Measurements from ENCODE around the gene TRIM28. TPM values are rescaled to one million over a fixed set of nuclear protein-coding genes. Genes with fewer than 3 reads are reported as not detected.

Gene TRIM28
- total RNA-seq, 1 donor from 2014 or later: 274 TPM

DNA sequence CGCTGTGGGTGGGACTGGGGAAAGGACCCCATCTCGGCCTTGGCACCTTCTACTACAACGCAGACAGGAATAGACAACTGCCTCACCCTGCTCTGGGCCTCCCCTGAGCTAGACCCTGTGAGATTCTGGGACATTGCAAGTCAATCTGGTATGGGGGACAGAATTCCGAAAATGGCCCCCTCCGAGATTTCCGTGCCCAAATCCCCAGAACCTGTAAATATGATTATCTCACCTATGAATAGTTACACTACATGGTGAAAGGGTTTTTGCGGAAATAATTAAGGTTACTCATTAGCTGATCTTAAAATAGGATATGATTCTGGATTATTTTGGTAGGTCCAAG is 23.6 kb upstream of the TRIM28 start:
- H3K4me3 ChIP-seq: peak overlapping the region; percentile 76 to 93
- TF ChIP-seq POLR2AphosphoS5 (IDR thresholded peaks at IDR 0.05; ENCODE audit: insufficient read depth in 1 of 2, low read depth in 1 of 2) (no peak), POLR2A (IDR thresholded peaks at IDR 0.05) (no peak)
- H3K27ac ChIP-seq: peak overlapping the region; percentile 97
- peaks cover 41% of the 10 kb centered on the region for H3K4me1 ChIP-seq
- peaks cover 0 to 18% of the 10 kb centered on the region in 2 donors for H3K36me3 ChIP-seq
- no peaks in the 10 kb centered on the region for H3K9me3 ChIP-seq
- H3K27me3 ChIP-seq: no peaks in the 10 kb centered on the region
- no peak for DNase-seq (ENCODE audit: extremely low spot score in 2 of 2)
- intact Hi-C loops (cut with DNase I): no loop called here

GRCh38 chr19:58521651-58522050 is 22.2 kb upstream of the TRIM28 start:
- Histone ChIP-seq H3K36me3 (peaks cover 0 to 7% of the 10 kb centered on the region in 2 donors), H3K27ac (no peak overlapping the region), H3K9me3 (no peaks in the 10 kb centered on the region), H3K27me3 (no peaks in the 10 kb centered on the region), H3K4me1 (peaks cover 28% of the 10 kb centered on the region), H3K4me3 (no peak overlapping the region)
- intact Hi-C loops (cut with DNase I): no loop called here
- TF ChIP-seq POLR2AphosphoS5 (IDR thresholded peaks at IDR 0.05; ENCODE audit: insufficient read depth in 1 of 2, low read depth in 1 of 2) (no peak), POLR2A (IDR thresholded peaks at IDR 0.05) (no peak)
- TF ChIP-seq, protein P1, sequence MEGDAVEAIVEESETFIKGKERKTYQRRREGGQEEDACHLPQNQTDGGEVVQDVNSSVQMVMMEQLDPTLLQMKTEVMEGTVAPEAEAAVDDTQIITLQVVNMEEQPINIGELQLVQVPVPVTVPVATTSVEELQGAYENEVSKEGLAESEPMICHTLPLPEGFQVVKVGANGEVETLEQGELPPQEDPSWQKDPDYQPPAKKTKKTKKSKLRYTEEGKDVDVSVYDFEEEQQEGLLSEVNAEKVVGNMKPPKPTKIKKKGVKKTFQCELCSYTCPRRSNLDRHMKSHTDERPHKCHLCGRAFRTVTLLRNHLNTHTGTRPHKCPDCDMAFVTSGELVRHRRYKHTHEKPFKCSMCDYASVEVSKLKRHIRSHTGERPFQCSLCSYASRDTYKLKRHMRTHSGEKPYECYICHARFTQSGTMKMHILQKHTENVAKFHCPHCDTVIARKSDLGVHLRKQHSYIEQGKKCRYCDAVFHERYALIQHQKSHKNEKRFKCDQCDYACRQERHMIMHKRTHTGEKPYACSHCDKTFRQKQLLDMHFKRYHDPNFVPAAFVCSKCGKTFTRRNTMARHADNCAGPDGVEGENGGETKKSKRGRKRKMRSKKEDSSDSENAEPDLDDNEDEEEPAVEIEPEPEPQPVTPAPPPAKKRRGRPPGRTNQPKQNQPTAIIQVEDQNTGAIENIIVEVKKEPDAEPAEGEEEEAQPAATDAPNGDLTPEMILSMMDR (IDR thresholded peaks at IDR 0.05): no peak
- DNase-seq (ENCODE audit: extremely low spot score in 2 of 2): no peak

DNA sequence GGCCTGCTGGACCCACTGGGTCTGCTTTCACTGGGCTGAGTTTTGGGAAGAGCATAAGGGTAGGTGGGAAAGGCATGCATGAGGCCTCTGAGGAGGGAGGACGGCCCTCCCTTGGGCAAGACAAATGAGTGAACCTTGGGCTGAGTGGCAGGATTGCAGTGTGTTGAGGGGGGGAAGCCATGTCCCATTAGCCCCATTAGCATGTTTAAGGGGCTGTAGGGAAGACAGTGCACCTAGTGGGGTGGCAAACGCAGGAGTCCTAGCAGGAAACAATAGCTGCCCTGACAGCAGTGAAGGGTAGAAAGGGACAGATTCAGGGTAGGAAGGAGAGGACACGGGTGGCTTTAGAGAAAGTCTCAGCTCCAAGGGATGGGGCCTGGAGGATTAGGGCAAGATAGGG is 21.2 kb upstream of the TRIM28 start:
- DNase-seq (ENCODE audit: extremely low spot score in 2 of 2): no peak
- no peak overlapping the region for H3K27ac ChIP-seq
- no peaks in the 10 kb centered on the region for H3K9me3 ChIP-seq
- no peaks in the 10 kb centered on the region for H3K36me3 ChIP-seq
- peaks cover 21% of the 10 kb centered on the region for H3K4me1 ChIP-seq
- H3K4me3 ChIP-seq: no peak overlapping the region
- TF ChIP-seq POLR2A (IDR thresholded peaks at IDR 0.05) (no peak), POLR2AphosphoS5 (IDR thresholded peaks at IDR 0.05; ENCODE audit: insufficient read depth in 1 of 2, low read depth in 1 of 2) (no peak)
- TF ChIP-seq, protein P1 (IDR thresholded peaks at IDR 0.05): no peak
- no peaks in the 10 kb centered on the region for H3K27me3 ChIP-seq
- intact Hi-C loops (cut with DNase I): no loop called here

DNA sequence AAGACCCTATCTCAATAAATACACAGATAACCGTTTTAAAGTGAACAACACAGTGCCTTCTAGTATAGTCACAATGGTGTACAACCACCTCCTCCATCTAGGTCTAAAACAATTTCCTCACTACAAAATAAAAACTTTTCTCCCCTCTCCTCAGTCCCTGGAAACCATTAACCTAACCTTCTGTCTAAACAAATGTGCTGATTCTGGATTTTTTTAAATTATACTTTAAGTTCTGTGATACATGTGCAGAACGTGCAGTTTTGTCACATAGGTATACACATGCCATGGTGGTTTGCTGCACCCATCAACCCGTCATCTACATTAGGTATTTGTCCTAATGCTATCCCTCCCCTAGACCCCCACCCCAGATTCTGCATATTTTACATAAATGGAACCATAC is 14.5 kb upstream of the TRIM28 start:
- Histone ChIP-seq H3K9me3 (no peaks in the 10 kb centered on the region), H3K27me3 (no peaks in the 10 kb centered on the region), H3K4me3 (no peak overlapping the region), H3K27ac (no peak overlapping the region), H3K4me1 (no peaks in the 10 kb centered on the region), H3K36me3 (no peaks in the 10 kb centered on the region)
- TF ChIP-seq, protein P1 (IDR thresholded peaks at IDR 0.05): no peak
- no peak for TF ChIP-seq POLR2AphosphoS5 (IDR thresholded peaks at IDR 0.05; ENCODE audit: insufficient read depth in 1 of 2, low read depth in 1 of 2)
- TF ChIP-seq POLR2A (IDR thresholded peaks at IDR 0.05): no peak
- intact Hi-C loops (cut with DNase I): no loop called here
- DNase-seq (ENCODE audit: extremely low spot score in 2 of 2): no peak

DNA sequence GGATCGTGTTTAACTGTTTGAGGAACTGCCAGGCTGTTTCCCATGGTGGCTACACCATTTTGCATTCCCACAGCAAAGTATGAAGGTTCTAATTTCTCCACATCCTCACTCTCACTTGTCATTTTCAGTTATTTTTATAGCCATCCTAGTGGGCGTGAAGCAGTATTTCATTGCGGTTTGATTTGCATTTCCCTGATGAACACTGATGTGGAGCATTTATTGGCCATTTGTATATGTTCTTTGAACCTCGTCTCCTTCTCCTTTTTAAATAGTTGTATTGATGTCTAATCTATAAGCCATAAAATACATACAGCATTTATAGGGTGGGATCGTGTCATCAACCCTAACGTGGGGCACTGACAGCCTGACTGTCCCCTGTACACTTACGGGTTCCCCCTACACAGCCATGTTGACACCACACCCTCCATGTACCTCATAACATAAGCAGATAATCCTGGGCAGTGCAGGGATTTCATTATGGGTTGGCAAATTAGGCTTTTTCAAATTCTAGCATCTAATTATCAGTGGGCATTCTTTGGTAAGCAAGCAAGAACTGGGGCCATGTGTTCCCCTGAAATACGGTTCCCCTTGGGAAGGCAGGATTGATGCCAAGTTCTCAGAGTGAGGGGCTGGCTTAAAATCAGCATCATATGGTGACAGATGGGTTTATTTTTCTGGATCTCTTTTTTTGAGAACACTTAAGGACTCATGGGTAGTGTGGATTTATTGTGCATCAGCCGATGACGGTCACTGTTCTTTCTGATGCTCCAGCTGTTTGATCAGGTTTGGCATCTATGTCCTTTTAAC is 12.6 kb upstream of the TRIM28 start:
- H3K4me3 ChIP-seq: no peak overlapping the region
- no peaks in the 10 kb centered on the region for H3K36me3 ChIP-seq
- no peak overlapping the region for H3K27ac ChIP-seq
- no peaks in the 10 kb centered on the region for H3K9me3 ChIP-seq
- intact Hi-C loops (cut with DNase I): no loop called here
- no peak for DNase-seq (ENCODE audit: extremely low spot score in 2 of 2)
- no peaks in the 10 kb centered on the region for H3K27me3 ChIP-seq
- TF ChIP-seq POLR2AphosphoS5 (IDR thresholded peaks at IDR 0.05; ENCODE audit: insufficient read depth in 1 of 2, low read depth in 1 of 2): no peak
- TF ChIP-seq, protein P1 (IDR thresholded peaks at IDR 0.05): no peak
- no peaks in the 10 kb centered on the region for H3K4me1 ChIP-seq
